Neuron (in vitro differentiated cells): ENCODE measurements around the gene RIT1.
"Not testable (repeated sequence)": the region's sequence is repeated elsewhere in the genome, so short reads cannot be mapped to it uniquely, and the experiment has no call there.

ENCODE experiments used
- H2AFZ ChIP-seq: one replicate; pipeline ENCODE4 v1.6.1; 2013; ENCODE audit warnings: low read depth, mild to moderate bottlenecking, inconsistent platforms, low read length, moderate library complexity
- H3K27me3 ChIP-seq: one replicate; pipeline ENCODE4 v1.6.1; 2013; ENCODE audit warnings: low read length; ENCODE audit not compliant: insufficient read depth
- H3K36me3 ChIP-seq: one replicate; pipeline ENCODE4 v1.6.1; 2013; ENCODE audit warnings: low read length; ENCODE audit not compliant: insufficient read depth
- H3K4me1 ChIP-seq: one replicate; pipeline ENCODE4 v1.6.1; 2013; ENCODE audit warnings: low read length; ENCODE audit not compliant: insufficient read depth
- H3K4me3 ChIP-seq: 2 replicates; pipeline ENCODE4 v1.5.1; 2013; ENCODE audit warnings: mild to moderate bottlenecking, low read length, moderate library complexity
- H3K9me3 ChIP-seq: one replicate; pipeline ENCODE4 v1.6.1; 2013; ENCODE audit warnings: low read length

RIT1 gene

GRCh38 chr1:155895617-155896016 is 15.5 kb downstream of the RIT1 start:
- not testable (repeated sequence) for H3K27me3 ChIP-seq, H3K9me3 ChIP-seq, H2AFZ ChIP-seq, H3K4me1 ChIP-seq, H3K4me3 ChIP-seq
- peaks cover 36% of the 10 kb centered on the region for H3K36me3 ChIP-seq

DNA sequence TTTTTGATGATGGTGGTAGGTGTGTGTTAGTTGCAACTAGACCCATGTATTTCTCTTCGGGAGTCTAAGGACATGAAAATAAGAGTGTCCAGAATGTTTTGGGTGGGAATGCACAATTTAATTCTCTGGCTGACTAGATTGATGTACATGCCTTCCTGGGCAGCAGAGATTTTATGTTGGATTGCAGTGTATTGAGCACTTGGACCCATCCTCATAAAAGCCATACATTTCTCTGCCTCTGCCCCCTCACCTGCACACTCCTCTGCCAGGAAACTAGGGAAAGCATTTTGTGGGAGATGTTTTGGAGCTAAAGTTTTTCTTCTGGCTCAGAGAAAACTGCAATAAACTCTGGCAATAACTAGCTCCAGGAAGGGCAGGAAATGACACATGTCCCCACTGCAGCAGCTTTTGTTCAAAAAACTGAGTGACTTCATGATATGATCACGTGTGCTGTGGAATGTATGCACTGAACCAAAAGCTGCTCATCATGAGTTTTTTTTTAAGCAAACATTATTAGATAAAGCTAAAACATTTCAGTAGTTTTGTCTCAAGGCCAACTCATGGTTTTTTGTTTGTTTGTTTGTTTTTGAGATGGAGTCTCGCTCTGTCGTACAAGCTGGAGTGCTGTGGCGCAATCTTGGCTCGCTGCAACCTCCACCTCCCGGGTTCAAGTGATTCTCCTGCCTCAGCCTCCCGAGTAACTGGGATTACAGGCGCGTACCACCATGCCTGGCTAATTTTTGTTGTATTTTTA is 17.6 kb downstream of the RIT1 start:
- H3K36me3 ChIP-seq: peaks cover 17% of the 10 kb centered on the region
- no peak overlapping the region for H3K4me3 ChIP-seq
- H3K27me3 ChIP-seq: no peaks in the 10 kb centered on the region
- peaks cover 5% of the 10 kb centered on the region for H3K4me1 ChIP-seq
- no peak overlapping the region for H2AFZ ChIP-seq
- no peaks in the 10 kb centered on the region for H3K9me3 ChIP-seq

DNA sequence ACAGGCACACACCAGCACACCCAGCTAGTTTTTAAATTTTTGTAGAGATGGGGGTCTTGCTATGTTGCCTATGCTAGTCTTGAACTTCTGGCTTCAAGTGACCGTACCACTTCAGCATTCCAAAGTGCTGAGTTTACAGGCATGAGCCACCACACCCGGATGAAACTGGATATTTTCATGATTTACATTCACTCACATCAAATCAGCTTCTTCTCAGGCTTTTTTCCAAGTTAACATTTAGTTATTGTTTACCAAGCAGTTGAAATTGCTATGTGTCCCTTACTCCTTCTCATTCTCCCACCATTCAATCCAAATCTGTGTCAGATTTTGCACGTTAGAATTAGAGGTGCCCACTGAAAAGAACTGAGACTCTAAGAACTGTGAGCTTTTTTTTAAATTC is 18.4 kb downstream of the RIT1 start:
- Histone ChIP-seq H3K9me3 (no peaks in the 10 kb centered on the region), H3K36me3 (peaks cover 11% of the 10 kb centered on the region), H3K27me3 (no peaks in the 10 kb centered on the region), H3K4me1 (peaks cover 5% of the 10 kb centered on the region), H2AFZ (no peak overlapping the region), H3K4me3 (no peak overlapping the region)

DNA sequence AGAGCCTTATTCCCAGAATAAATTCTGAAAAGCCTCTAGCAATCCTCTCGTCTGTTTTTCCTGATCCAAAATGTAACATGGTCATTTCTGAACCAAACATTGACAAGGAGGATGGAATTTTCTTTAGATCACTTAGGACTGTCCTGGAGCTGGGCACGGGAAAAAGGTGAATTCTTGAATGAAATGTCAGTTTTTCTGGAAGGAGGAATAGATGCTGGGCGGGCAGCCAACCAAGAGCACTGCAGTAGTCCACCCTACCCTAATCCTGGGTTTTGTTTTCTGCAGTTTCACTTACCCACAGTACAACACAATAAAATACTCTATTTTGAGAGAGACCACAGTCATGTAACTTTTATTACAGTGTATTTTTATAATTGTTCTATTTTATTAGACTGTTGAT is 20.9 kb downstream of the RIT1 start:
- Histone ChIP-seq H3K27me3 (no peaks in the 10 kb centered on the region), H3K9me3 (no peaks in the 10 kb centered on the region), H3K4me1 (peaks cover 5% of the 10 kb centered on the region), H3K36me3 (peaks cover 8% of the 10 kb centered on the region), H3K4me3 (no peak overlapping the region), H2AFZ (no peak overlapping the region)

DNA sequence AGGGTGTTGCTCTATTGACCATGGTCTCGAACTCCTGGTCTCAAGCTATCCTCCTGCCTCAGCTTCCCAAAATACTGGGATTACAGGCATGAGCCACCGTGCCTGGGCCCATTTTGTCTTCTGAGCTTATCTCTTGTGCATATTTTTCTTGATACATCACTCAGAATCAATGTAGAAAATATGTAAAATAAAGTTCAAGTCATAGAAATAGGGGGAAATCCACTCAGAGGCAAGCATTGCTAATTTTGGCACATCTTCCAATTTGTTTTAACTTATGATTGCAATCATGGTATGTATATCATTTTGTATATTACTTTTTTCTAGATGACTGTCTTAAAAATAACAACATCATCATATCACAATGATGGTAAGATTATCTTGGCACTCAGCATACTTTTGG is 21.6 kb downstream of the RIT1 start:
- Histone ChIP-seq H3K36me3 (peaks cover 15% of the 10 kb centered on the region), H2AFZ (no peak overlapping the region), H3K4me1 (peaks cover 5% of the 10 kb centered on the region), H3K27me3 (no peaks in the 10 kb centered on the region), H3K4me3 (no peak overlapping the region), H3K9me3 (no peaks in the 10 kb centered on the region)

DNA sequence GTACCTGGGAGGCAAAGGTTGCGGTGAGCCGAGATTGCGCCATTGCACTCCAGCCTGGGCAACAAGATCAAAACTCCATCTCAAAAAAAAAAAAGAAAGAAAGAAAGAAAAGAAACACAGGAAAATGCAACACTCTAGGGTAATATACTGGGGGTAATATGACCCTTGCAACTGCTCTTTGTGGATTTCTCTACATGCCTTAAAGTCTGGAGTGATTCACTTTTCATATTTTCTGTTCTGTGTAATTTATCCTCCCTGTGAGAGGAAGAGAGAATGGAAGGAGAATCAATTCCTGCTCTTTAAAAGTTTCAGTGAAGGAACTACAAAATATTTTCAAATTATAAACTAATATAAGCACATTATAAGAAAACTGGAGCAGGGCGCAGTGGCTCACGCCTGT is 22.7 kb downstream of the RIT1 start:
- H3K36me3 ChIP-seq: peaks cover 24% of the 10 kb centered on the region
- no peak overlapping the region for H2AFZ ChIP-seq
- H3K4me1 ChIP-seq: peaks cover 2% of the 10 kb centered on the region
- H3K27me3 ChIP-seq: no peaks in the 10 kb centered on the region
- no peaks in the 10 kb centered on the region for H3K9me3 ChIP-seq
- H3K4me3 ChIP-seq: no peak overlapping the region

DNA sequence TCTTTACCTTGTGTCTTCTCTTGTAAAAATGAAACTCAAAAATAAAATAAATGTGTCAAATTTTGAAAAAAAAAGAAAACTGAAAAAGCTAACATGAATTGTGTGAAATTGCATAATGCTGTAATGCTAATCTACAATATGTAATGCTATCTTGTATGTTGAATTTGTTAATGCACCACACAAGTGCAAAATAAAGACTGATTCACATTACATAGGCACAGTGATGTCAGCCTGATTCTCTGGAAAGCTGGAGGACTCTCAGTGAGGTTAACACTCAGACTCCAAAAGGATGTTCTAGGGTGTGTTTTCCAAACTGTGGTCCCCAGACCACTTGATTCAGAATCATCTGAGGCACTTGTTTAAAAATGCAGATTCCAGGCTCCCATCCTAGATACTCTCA is 26.2 kb downstream of the RIT1 start:
- no peaks in the 10 kb centered on the region for H3K27me3 ChIP-seq
- peaks cover 53% of the 10 kb centered on the region for H3K36me3 ChIP-seq
- H2AFZ ChIP-seq: no peak overlapping the region
- no peaks in the 10 kb centered on the region for H3K4me1 ChIP-seq
- no peak overlapping the region for H3K4me3 ChIP-seq
- H3K9me3 ChIP-seq: no peaks in the 10 kb centered on the region

GRCh38 chr1:155884031-155884960 is 26.9 kb downstream of the RIT1 start:
- no peak overlapping the region for H3K4me3 ChIP-seq
- peaks cover 60% of the 10 kb centered on the region for H3K36me3 ChIP-seq
- H3K9me3 ChIP-seq: no peaks in the 10 kb centered on the region
- H2AFZ ChIP-seq: no peak overlapping the region
- H3K27me3 ChIP-seq: no peaks in the 10 kb centered on the region
- no peaks in the 10 kb centered on the region for H3K4me1 ChIP-seq

DNA sequence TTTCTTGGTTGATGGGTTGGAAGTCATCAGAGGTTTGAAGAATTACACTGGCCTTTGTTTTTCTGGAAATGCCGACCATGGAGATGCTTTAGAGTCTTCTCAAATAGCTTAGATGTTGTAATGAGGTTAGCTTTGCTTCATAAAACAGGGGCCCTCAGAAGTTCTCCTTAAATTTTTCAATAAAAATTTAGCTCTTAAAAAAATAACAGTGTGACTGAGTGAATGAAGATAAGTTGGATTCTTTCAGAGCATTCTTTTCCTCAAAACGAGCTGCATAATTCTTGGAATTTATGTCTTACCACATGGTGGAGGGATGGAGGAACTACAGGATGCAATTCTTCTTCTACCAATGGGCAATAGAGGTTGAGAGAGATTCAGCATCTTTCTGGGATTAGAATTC is 28.4 kb downstream of the RIT1 start:
- no peaks in the 10 kb centered on the region for H3K4me1 ChIP-seq
- no peaks in the 10 kb centered on the region for H3K9me3 ChIP-seq

GRCh38 chr1:155882235-155882634 is 28.9 kb downstream of the RIT1 start:
- Histone ChIP-seq H3K27me3 (no peaks in the 10 kb centered on the region), H2AFZ (no peak overlapping the region), H3K4me3 (no peak overlapping the region), H3K4me1 (no peaks in the 10 kb centered on the region), H3K9me3 (no peaks in the 10 kb centered on the region), H3K36me3 (peaks cover 69% of the 10 kb centered on the region)

More for the DNA sequence above, 28.4 kb downstream of the RIT1 start:
- H3K4me3 ChIP-seq: no peak overlapping the region
- H3K36me3 ChIP-seq: peaks cover 69% of the 10 kb centered on the region
- no peaks in the 10 kb centered on the region for H3K27me3 ChIP-seq
- no peak overlapping the region for H2AFZ ChIP-seq

GRCh38 chr1:155880950-155881349 is 30.2 kb downstream of the RIT1 start:
- no peaks in the 10 kb centered on the region for H3K9me3 ChIP-seq
- H3K4me3 ChIP-seq: no peak overlapping the region
- H3K36me3 ChIP-seq: peaks cover 69% of the 10 kb centered on the region
- H2AFZ ChIP-seq: no peak overlapping the region
- no peaks in the 10 kb centered on the region for H3K4me1 ChIP-seq
- H3K27me3 ChIP-seq: no peaks in the 10 kb centered on the region

DNA sequence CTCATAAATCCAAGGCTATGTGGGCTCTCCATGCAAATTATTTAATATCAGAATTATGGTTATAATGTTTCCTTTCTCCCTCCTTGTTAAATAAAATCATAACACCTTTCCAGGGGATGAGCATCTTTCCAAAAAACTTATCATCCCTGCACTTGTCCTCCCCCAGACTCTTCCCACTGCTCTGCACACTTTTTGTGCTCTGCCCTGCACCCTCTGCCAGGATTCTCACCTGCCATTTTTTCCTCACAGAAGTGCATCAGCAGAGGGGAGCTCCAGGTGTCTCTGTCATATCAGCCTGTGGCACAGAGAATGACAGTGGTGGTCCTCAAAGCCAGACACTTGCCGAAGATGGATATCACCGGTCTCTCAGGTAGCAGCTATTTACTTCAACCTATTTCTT is 30.9 kb downstream of the RIT1 start:
- Histone ChIP-seq H3K27me3 (no peaks in the 10 kb centered on the region), H2AFZ (no peak overlapping the region), H3K4me3 (no peak overlapping the region), H3K9me3 (no peaks in the 10 kb centered on the region), H3K36me3 (peaks cover 66% of the 10 kb centered on the region), H3K4me1 (no peaks in the 10 kb centered on the region)

DNA sequence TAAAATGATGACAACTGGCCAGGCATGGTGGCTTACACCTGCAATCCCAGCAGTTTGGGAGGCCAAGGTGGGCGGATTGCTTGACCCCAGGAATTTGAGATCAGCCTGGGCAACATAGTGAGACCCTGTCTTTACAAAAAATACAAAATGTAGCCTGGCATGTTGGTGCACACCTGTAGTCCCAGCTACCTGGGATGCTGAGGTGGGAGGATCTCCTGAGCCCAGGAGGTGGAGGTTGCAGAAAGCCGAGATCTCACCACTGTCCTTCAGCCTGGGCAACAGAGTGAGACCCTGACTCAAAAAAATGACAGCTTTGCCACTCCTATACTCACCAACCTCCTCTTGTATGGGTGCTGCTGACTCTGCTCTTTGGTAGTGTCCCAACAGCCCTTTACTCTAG is 33.2 kb downstream of the RIT1 start:
- no peak overlapping the region for H2AFZ ChIP-seq
- no peaks in the 10 kb centered on the region for H3K4me1 ChIP-seq
- H3K9me3 ChIP-seq: no peaks in the 10 kb centered on the region
- H3K4me3 ChIP-seq: no peak overlapping the region
- no peaks in the 10 kb centered on the region for H3K27me3 ChIP-seq
- H3K36me3 ChIP-seq: peaks cover 52% of the 10 kb centered on the region
